GM18502 (cell line): Measurements from ENCODE around the gene NRP2.

Experiments
- ATAC-seq: cut with Tn5 transposase; IDR thresholded peaks from one replicate; pipeline ENCODE4 v1.9.1; 2021; ENCODE audit warnings: mild to moderate bottlenecking; ENCODE audit not compliant: unreplicated experiment, poor library complexity

The NRP2 gene

DNA sequence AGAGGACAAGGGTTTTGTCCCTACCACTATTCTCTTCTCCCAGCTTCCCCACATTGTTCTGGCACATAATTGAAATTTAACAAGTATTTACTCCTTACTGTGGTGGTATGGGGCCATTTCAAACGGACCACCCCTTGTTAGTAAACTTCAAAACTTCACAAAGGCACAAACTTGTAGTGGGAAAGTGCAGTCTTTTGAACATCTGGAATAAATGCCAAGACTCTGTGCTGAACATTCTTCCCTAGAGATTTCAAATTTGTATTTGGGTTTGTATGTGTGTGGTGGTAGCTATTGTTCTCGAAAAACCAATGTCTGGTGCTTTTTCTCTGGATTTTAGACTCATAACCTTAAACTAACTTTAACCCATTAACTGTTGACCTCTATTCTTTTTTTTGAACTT lies 151.6 kb downstream of the NRP2 start:
- no peak for ATAC-seq

DNA sequence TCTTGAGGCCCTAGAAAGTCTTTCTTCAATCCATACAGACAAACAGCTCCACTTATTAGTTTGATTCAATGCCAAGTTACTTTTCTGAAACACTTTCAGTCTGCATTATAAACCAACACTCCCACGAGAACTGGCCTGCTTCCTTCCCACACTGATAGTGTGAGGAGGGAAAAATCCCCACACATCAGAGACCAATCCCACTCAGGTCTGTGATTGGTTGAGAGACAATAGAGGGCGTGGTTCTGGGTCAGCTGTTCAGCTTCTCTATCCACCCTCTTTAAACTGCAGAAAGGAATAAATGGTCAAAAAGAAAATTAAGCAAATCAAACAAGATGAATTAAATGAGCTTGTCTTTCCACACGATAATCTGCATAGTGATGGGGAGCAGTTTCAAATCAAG lies 152.5 kb downstream of the NRP2 start:
- peak; percentile 78 for ATAC-seq

DNA sequence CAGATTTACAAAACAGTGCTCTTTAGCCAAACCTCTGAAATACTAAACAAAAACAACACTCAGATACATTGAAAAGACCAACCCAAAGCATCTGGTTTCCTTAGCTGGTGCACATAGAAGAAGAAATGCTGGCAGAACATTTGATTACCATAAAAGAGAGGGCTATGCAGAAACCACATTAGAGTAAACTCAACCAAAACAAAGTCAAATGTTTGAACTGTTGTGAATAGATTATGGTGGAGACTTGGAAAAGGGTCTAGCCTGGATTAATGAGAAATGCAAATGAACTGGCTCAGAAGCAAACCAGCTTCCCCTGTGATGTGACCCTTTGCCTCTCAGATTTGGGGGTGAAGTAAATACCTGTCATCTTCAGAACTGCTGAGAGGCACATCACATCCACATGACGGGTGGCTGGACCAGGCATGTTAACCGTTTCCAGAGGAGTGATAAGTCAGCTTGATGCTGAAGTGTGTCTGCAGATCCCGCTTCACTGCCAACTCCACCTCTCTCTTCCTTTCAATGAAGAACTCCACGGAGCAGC lies 153.0 kb downstream of the NRP2 start:
- no peak for ATAC-seq

DNA sequence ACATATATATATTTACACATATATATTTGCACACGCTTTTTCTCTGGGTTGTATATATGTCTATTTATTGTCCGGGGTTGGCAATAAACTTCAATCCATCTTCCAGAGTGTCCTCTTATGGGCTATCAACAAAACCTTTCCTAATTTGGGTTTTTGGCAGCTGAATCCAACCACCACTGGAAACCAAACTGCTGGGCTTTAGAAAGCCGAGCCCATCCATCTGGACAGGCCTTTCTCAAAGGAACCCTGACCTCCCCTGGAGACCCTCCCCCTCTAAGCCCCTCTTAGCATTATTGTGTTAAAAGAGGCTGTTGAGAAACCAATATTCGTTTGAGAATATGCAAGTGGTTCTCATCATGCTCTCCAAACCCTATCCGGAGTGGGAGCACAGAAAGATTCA lies 153.6 kb downstream of the NRP2 start:
- no peak for ATAC-seq

- no peak for ATAC-seq
Observed at GRCh38 chr2:205836477-205837221, 154.3 kb downstream of the NRP2 start.

GRCh38 chr2:205837663-205838062 lies 155.4 kb downstream of the NRP2 start:
- no peak for ATAC-seq

DNA sequence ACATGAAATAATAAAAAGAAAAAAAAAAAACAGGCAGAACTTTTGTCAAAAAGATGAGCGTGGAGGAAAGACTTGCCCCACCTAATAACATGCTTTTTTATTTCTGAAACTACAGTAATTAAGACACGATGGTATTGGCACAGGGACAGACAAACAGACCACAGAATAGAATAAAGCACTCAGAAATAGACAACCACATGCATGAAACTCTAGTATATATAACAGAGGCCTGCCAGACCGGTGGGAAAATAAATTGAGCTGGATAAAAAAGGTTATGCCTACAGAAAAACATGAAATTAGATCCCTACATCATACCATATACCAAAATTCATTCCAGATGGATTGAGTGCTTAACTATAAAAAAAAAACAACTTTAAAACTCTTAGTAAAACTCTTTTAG lies 163.1 kb downstream of the NRP2 start:
- ATAC-seq, result no peak
